Activated CD8-positive, alpha-beta memory T cell treated with anti-CD3 and anti-CD28 coated beads, Interleukin-2, amount 50 U/mL, for 48 hours (primary cell): ENCODE data around the gene PSMF1.

Experiments
- DNase-seq: peaks from one replicate; pipeline ENCODE4 v3.0.0-alpha.2; 2020

PSMF1 gene, protein sequence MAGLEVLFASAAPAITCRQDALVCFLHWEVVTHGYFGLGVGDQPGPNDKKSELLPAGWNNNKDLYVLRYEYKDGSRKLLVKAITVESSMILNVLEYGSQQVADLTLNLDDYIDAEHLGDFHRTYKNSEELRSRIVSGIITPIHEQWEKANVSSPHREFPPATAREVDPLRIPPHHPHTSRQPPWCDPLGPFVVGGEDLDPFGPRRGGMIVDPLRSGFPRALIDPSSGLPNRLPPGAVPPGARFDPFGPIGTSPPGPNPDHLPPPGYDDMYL

DNA sequence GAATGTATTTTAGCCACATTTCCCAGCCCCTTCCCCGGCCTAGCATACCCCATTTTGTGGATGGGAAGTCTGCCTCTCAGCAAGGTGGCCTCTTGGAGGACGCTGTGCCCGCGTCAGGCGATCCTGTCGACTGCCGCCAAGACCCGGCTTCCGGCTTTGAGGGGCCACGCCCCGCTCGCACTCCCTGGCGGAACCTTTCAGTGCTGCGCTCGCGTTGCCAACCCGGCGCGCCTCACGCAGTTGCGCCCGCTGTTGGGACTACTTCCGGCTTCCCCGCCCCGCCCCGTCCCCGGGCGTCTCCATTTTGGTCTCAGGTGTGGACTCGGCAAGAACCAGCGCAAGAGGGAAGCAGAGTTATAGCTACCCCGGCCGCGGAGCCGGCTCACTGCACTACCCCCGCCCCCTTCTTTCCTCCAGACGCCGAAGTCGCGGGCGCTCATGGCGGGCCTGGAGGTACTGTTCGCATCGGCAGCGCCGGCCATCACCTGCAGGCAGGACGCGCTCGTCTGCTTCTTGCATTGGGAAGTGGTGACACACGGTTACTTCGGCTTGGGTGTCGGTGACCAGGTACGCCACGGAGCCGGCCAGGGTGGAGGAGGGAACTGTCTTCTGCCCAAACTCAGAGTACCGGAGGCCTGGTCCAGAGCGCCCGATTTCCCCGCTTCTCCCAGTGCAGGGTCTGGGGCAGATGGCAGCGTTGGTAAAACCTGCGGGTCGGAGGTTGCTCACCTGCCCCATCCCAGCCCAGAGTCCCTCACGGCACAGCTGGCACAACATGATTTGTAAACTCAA, at the start of gene PSMF1:
PSMF1 (plus strand) TSS at position 267 of the 792 bp plus-strand sequence; CDS start at position 439, 172 bp downstream.
- peak; percentile 98 for DNase-seq

DNA sequence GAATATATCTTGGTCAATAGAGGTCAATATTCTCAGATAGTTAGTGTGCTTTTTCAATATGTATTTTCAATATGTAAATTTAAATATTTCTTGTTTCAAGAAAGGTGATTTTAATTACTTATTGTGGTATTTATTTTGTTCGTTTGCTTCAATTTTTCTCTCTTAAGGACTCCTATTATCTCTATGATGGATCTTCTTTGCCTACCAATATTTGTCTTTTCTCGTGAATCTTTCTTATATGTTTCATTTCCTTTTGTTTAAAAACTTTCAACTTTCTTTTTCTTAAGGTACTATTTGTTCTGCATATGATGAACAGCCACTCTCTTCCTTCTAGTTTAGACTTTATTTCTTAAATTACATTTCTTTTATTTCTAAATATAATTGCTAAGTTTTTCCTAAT, 46.1 kb upstream of the PSMF1 start:
- no peak for DNase-seq

DNA sequence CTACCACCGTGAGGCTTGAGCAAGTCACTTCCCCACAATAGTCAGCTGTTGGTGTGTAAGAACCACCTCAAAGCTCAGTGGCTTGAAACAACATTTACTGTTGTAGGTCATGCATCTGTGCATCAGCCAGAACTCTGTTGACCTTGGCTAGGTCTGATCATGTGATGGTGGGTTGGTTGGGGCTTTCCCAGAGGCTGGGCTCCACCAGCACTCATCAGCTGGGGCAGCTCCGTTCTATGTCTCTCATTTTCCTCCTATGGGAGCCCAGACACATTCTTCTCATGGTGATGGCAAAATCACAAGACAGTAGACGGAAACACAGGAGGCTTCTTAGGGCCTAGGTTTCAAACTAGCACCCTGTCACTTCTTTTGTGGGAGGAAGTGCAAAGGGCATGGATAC, 42.8 kb upstream of the PSMF1 start:
- DNase-seq = no peak

DNA sequence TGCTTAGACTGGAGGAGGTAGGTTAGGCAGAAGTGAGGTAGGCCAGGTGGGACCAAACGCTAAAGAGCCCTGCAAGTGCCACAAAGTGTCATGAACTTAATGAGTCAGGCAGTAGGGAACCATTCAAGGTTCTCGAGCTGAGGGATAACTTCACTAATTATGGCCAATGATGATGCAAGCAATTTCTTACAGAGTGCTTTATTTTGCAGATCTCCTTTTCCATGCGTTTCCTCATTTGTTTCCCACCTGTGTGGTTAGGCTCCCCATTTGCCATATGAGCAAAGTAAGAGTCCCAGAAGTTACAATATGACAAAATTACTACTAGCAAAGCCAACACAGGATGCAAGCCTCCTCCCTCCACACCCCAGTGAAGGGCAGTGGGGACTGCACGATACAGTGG, 36.5 kb upstream of the PSMF1 start:
- DNase-seq = no peak

DNA sequence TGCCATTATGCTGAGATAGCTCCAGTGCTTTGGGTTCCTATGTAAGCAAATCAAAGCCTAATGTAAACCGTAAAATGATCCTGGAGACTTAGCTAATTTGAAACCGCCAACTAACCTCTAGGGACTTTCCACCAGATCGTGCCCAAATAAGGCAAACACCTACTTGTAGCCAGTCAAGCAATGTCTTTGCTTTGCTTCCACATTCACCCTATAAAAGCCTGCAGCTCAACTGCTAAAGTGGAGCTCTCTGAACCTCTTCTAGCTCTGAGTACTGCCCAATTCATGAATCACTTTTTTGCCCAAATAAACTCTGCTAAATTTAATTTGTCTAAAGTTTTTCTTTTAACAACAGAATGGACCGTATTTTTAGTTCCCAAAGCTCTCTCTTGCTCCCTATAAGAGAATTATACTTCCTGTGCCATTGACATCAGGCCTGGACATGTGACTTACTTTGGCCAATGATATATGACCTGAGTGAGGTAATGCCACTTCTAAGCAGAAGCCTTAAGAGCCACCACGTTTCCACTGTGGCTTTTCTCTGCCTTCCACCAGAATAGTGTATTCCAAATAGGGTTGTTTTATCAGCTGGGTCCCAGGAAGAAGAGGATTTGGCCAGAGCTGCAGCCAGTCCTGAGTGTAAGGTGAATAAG, 34.8 kb upstream of the PSMF1 start:
- no peak for DNase-seq

DNA sequence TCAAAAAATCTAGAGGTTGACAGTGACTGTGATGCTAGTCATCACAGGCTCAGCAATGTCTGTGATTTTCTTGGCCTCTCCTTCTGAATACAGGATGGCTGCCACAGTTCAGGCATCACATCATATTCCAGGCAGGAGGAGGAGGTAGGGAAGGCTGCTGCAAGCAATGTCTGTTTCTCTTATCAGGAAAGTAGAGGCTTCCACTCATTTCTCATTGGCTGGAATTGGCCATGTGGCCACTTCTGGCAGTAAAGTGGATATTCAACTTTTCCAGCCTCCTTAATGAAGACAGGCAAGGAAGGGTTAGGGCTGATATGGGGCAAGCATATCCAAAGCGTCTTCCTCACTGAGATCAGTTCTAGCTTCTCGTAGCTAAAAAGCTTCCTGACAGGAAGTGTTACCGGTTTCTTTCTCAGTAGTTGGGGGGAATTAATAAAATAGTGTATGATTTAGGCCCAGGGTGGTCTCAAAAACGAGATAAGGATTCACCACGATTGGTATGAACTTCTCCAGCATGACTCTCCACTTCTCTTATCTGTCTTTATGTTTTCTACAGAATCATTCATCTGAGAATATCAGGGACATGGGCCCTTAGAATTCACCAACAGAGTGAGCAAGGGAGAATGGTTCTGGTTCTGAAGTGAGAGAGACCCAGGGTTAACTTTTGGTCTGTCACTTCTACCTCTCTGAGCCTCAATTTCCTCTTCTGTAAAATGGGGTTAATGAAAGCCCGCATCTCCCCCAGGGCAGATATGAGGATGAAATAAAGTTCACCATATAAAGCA, 32.7 kb upstream of the PSMF1 start:
- DNase-seq = no peak

DNA sequence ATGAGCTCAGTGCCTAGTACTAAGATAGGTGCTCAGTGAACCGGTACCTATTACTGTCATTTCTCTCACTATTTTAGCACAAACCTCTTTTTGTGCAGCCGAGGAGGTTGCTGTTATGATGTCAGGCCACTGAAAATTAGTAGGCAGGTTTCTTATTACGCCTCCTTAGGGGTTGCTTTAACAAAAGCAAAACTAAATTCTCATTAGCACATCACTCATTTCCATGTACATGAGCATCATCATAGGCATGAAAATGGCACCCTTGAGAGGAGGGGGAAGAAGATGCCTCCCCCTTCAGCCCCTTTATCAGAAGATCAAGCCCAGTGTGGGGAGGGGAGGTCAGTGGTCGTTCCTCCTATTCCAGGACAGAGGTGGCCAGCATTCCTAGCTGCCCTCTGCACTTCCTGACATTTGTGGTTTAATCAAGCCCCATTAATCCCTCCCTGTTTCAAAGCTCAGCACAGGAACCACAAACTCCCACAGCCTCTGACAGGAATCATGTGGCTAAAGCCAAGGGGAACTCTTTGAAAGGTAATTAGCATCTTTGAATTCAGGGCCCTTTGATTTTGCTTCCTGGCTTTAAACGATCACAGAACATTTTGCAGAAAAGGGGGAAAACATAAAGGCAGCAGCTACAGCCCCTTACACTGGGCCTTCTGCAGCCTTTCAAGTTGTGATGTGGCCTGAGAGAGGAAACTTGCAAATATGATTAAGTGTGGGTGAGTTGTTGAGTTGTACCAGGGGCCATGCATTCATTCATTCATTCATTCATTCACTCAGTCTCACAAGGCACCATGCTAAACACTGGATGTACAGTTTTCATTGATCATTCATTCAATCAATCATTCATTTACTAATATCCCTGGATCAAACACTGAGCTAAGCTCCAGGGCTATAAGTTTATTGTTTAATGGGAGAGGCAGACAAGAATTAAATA, 31.9 kb upstream of the PSMF1 start:
- no peak for DNase-seq

DNA sequence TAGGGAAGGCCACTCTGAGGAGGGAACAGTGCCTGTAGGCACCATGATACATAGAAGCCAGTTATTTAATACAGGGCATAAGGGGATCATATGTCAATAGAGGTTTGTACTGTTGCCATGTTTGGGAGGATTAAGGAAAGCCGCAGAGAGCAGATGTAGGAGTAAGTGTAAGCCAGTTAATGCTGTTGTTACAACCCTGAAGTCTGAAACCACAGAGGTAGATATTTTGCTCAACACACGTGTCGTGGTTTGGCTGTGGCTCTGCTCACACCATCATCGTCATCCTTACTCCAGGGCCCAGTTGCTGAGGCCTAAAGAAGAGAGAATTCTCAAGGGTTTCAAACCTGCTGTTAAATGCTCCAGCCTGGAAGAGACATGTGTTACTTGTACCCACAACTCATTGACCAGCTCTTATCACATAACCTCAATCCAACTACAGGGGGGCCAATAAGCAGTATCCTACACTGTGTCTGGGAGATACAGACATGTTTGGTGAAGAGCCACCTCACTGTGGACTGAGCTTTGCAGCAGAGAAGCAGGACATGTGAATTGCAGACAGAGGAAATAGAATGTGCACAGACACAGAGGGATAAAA, 31.0 kb upstream of the PSMF1 start:
- DNase-seq = no peak

DNA sequence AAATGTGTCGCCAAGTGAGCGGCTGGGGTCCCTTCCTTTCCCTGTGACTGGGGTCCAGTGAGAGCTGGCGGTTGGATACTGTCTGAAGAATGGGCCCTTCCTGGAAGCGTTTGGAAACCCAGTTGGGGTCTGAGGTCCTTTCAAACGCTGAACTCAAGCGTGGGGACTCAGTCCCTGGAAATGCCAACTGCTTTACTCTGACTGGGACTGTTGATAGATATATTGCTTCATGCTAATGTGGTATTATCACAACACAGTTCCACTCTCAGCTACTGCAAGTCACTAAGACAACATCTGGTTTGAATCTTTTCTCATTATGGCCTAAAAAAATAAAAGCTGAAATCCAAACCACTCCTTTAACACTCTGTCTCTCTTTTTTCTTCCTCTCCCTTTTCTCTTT, 23.7 kb upstream of the PSMF1 start:
- no peak for DNase-seq

DNA sequence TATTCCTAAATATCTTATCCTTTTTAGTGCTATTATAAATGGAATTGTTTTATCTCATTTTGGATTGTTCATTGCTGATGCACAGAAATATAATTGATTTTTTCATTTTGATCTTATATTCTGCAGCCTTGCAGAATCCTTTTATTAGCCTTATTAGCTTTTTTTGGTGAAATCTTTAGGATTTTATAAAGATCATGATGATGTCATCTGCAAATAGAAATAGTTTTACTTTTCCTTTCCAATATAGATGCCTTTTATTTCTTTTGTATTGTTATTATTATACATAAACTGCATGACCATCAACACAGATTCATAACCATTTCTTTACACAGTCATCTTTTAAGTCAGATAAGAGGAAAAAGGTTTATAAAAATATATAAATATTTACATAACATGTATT, 16.9 kb upstream of the PSMF1 start:
- DNase-seq = no peak

DNA sequence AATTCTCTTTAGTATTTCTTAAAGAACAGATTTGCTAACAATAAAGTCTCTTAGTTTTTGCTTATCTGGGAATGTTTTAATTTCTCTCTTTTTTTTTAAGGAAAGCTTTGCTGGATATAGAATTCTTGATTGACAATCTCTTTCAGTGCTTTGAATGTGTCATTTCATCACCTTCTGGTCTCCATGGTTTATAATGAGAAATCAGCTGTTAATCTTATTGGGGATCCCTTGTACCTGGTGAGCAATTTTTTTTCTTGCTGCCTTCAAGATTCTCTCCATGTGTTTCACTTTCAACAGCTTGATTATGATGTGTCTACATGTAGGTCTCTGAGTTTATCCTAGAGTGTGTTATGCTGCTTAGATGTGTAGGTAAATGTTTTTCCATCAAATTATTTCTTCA, 16.4 kb upstream of the PSMF1 start:
- no peak for DNase-seq

DNA sequence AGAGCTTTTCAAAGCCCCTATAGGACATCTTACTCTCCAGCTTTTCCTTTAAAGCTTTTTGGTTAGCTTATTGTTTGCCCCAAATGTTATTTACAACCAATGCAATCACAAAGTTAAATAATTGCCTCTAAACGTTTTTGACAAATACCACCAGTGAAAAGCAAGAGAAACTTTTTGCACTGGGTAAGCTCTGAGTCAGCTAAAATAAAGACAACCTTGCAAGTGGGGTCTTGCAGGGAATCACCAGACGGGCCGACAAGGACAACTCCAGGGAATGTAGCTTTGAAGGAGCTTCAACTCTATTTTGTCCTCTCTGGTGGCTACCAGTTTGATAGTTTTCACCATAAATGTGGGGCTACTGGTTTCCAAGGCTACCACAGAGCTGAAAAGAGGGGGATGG, 14.7 kb upstream of the PSMF1 start:
- no peak for DNase-seq

DNA sequence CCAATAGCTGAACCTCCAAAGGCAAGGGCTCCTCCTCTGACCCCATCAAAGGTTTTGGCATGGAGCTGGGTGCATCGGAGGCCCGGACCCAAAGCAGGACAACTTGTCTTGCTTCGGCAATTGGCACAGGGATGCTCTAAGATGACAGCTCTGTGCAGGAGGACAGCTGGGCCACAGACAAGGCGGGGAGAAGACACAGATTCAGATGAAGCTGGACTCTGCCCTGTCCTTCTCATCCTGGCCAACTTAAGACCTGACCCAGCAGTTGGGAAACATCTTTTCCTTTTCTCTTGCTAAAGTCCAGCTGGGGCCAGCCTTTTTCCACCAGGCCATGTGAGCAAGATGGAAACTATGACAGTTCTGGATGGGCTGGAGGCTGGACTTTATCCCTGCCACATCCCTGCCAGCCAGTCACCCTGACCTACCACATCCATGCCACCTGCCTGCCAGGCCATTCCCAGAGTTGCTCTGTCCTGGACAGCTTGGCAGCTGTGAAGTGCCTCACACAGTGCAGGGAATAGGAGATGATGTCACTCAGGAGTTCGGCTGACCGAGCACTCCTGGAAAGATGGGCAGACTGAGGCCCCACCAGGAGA, 12.7 kb upstream of the PSMF1 start:
- DNase-seq = no peak

DNA sequence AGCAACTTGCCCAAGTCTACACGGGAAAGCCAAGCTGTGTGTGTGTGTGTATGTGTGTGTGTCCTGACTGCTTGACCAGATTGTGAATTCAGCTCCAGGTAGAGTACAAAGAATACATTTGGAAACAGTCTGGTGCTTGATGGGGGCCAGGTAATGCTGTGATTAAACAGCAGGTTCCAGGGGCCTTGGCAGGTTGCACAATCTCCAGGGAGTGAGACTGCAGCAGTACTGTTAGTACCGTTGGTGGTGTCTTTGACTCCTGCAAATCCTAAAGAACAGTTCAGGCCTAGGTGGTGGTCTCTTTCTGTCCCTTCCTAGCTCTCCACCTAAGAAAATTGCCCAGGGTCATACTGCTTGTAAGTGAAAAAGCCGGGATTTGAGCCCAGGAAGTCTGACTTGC, 11.2 kb upstream of the PSMF1 start:
- DNase-seq = no peak

DNA sequence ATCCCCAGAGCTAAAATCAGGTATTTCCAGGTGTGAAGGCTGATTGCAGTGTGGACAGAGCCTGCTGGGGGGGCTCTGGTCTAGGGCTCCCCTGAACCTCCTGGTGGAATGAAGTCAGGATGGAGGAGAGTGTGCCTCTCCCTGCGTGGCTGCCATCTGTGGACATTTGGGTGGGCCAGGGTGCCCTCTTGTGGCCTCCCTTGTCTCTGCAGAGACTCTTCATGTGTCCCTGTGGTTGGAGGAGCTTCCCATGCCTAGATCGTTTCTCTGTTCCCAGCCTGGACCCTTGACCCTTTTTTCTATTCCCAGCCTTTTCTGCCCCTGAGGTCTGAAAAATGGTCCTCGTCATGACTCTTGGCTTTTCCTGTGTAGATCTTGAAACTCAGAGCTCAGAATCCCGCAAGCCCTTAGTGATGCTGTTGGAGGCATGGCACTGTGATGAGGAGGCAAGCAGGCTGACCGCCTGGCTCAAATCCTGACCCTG, 9.9 kb upstream of the PSMF1 start:
- peak; percentile 76 for DNase-seq

DNA sequence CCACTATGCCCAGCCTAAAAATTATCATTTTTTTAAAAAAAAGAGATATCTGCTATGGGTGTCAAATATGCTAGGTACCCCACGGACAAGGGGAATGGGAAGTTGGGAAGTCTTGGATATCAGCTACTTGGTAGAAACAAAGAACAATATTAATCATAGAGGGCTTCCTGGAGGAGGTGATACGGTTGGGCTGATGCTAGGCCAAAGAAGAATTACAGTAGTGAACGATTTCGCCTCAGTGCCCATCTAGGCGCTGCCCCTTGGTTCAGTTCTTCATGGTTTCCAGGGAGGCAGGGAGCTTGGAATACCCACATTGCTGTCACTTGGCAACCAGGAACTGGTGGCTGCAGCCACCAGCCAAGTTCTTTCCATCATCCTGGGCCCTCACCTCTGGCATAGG, 5.5 kb upstream of the PSMF1 start:
- DNase-seq = no peak

DNA sequence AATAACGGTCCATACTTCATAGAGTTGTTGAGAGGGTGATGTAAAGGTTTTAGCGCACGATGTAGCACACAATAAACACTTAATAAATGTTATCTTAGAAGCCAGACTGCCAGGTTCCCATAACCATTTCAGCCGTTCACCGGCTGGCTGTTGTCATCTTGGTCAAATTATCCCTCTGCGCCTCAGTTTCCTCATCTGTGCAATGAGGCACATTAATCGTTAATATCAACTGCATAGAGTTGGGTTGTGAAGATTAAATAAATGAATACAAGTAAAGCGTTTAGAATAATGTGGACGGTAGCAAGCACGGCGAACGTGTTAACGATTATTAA, 432 bp upstream of the PSMF1 start:
- DNase-seq = no peak

DNA sequence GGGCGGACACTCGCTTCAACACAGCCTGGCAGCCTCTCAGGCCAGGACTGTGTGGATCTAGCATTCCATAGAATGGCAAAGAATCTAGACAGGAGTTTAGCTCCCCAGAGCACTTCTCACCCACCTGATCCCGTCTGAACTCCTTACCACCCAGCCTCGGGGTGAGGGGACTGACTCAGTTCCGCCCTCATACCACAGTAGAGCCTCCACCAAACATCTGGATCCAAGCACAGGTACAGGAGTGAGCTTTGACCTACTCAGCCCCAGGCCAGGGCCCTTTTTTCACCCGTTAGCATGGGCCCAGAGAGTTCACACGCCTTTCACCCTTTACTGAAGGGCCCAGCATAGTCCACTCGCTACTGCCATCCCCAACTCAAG, 715 bp downstream of the PSMF1 start:
- no peak for DNase-seq

DNA sequence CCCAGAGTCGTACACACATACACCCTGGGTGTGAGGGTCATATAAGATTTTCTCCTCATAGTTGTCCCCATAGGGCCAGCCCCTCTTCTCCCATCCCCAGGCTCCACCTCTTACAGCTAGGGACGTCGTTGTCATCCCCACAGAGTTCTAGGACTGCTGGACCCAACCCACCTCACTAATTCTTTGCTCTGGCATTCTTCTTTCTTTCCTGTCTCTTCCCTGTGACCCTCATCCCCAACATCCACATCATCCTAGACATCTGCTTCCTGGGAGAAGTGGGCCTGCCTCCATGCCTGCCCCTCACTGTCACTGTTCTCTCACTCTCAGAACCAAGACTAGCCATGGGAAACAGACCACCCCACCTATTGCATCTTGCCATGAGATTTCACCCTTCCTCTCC, 1.1 kb downstream of the PSMF1 start:
- no peak for DNase-seq

DNA sequence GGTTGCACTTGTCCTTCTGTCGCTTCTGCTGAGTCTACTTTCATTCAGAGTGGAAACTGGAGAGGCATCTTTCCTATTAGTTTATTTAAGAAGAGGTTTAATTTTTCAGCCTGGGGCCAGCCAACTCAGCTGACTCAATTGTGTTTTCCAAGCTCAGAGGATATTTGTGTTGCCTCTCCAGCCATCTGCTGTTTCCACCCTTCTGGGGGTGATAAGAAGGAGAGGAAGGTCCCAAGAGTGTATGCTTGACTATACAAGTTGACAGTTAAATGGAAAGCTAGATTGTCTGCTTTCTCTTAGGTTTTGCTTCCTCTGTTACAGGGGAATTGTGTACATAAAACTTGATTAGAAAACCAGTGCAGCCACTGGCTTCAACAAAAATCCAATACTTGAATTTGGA, 3.0 kb downstream of the PSMF1 start:
- DNase-seq = no peak
